HCT116 (cell line): Measurements from ENCODE around the gene MACROD1. TPM values are rescaled to one million over a fixed set of nuclear protein-coding genes. Genes with fewer than 3 reads are reported as not detected.

Experiments used
- ATAC-seq: fragments of 200-7000 bp; cut with Tn5 transposase; 2 replicates; pipeline ENCODE4 v1.9.1; 2020; ENCODE audit warnings: mild to moderate bottlenecking, moderate library complexity
- BruUV-seq: library from RNA; stranded (reverse); fragments of 400-500 nt; replicated peaks from 2 replicates; lab custom pipeline; 2021; lab: Mats Ljungman, UMichigan
- CTCF ChIA-PET: fragments of 300-600 bp; sonication (Branson Sonifier 250); formaldehyde crosslinking; loops from one replicate; lab custom pipeline; 2021; ENCODE audit warnings: antibody characterized with exemption; lab: Charles Lee
- POLR2A ChIA-PET: fragments of 300-600, 350-600 bp; sonication (Branson Sonifier 250); formaldehyde crosslinking; loops from one replicate; lab custom pipeline; 2021; ENCODE audit warnings: antibody characterized with exemption; lab: Charles Lee
- RAD21 ChIA-PET, 2 experiments: fragments of 300-600 bp; sonication (Branson Sonifier 250); formaldehyde crosslinking; loops; one replicate each; lab custom pipeline; 2023; ENCODE audit warnings: low total read pairs in 2 of 2; ENCODE audit not compliant: uncharacterized antibody in 2 of 2, unreplicated experiment in 2 of 2, low non-redundant PET in 1 of 2; lab: Charles Lee
- DNase-seq: peaks from one replicate; pipeline ENCODE4 v3.0.0-alpha.2; 2010; ENCODE audit warnings: low read depth, low spot score
- H2AFZ ChIP-seq: fragments of 200-600 bp; shearing (Covaris generic), sonication (generic); 2 replicates; pipeline ENCODE4 v1.6.1; 2017; ENCODE audit warnings: low read depth, mixed run types, mixed read lengths, antibody characterized with exemption, low read length; ENCODE audit not compliant: poor library complexity, severe bottlenecking
- H3K27ac ChIP-seq: 2 replicates; pipeline ENCODE4 v1.5.1; 2012; ENCODE audit warnings: low read depth, low read length
- H3K27me3 ChIP-seq: fragments of 200-600 bp; sonication (generic); 2 replicates; pipeline ENCODE4 v1.6.1; 2016; ENCODE audit warnings: mixed run types, low read length, mixed read lengths; ENCODE audit not compliant: insufficient read depth
- H3K36me3 ChIP-seq, 2 experiments: fragments of 200-500 bp in 1 of 2; fragments of 200-600 bp in 1 of 2; sonication (Bioruptor generic) in 1 of 2; sonication (generic) in 1 of 2; 2 replicates each; pipeline versions ENCODE4 v1.5.1 to v1.6.1; 2014 to 2016; ENCODE audit warnings: low read length in 2 of 2, inconsistent platforms in 1 of 2, mixed read lengths in 1 of 2, mixed run types in 1 of 2; ENCODE audit not compliant: insufficient read depth in 2 of 2, control insufficient read depth in 1 of 2
- H3K4me1 ChIP-seq, 2 experiments: fragments of 200-600 bp in 1 of 2; sonication (generic) in 1 of 2; 2 replicates each; pipeline versions ENCODE4 v1.5.1 to v1.6.1; 2012 to 2017; ENCODE audit warnings: low read length in 2 of 2, inconsistent platforms in 1 of 2, mild to moderate bottlenecking in 1 of 2, mixed read lengths in 1 of 2, mixed run types in 1 of 2, moderate library complexity in 1 of 2; ENCODE audit not compliant: insufficient read depth in 2 of 2, control insufficient read depth in 1 of 2
- H3K4me2 ChIP-seq: fragments of 200-600 bp; sonication (generic); 2 replicates; pipeline ENCODE4 v1.6.1; 2017; ENCODE audit warnings: mixed run types, low read length, mixed read lengths
- H3K4me3 ChIP-seq, 2 experiments: fragments of 200-600 bp in 1 of 2; sonication (generic) in 1 of 2; replicated peaks in 1 of 2; 2 replicates each; pipeline ENCODE4 v1.5.1; 2011 to 2016; ENCODE audit warnings: low read length in 2 of 2, control low read depth in 1 of 2, low read depth in 1 of 2, mild to moderate bottlenecking in 1 of 2, mixed read lengths in 1 of 2, mixed run types in 1 of 2
- H3K79me2 ChIP-seq: fragments of 200-600 bp; sonication (generic); 2 replicates; pipeline ENCODE4 v1.6.1; 2017; ENCODE audit warnings: mild to moderate bottlenecking, mixed run types, low read length, moderate library complexity, mixed read lengths; ENCODE audit not compliant: insufficient read depth
- H3K9ac ChIP-seq: fragments of 200-600 bp; sonication (generic); 2 replicates; pipeline ENCODE4 v1.6.1; 2016; ENCODE audit warnings: low read length, mixed read lengths
- H3K9me2 ChIP-seq: fragments of 200-600 bp; sonication (generic), shearing (Covaris generic); 2 replicates; pipeline ENCODE4 v1.6.1; 2017; ENCODE audit warnings: mixed run types, mild to moderate bottlenecking, moderate library complexity; ENCODE audit not compliant: insufficient read depth
- H3K9me3 ChIP-seq, 2 experiments: fragments of 200-500 bp in 1 of 2; fragments of 200-600 bp in 1 of 2; sonication (Bioruptor generic) in 1 of 2; sonication (generic) in 1 of 2; 2 replicates each; pipeline ENCODE4 v1.6.1; 2014 to 2017; ENCODE audit warnings: low read length in 2 of 2, mixed read lengths in 2 of 2, inconsistent platforms in 1 of 2, low read depth in 1 of 2, mild to moderate bottlenecking in 1 of 2, mixed run types in 1 of 2, moderate library complexity in 1 of 2; ENCODE audit not compliant: control insufficient read depth in 1 of 2, insufficient read depth in 1 of 2
- H4K20me1 ChIP-seq: fragments of 200-600 bp; sonication (generic), shearing (Covaris generic); 2 replicates; pipeline ENCODE4 v1.6.1; 2017; ENCODE audit warnings: mixed run types, mild to moderate bottlenecking, moderate library complexity; ENCODE audit not compliant: insufficient read depth
- ATF3 ChIP-seq: IDR thresholded peaks from 2 replicates; pipeline ENCODE4 v1.6.1; 2012
- CEBPB ChIP-seq: IDR thresholded peaks from 2 replicates; pipeline ENCODE4 v1.6.1; 2012; ENCODE audit warnings: low read depth
- CTCF ChIP-seq, 3 experiments: fragments of 200-600 bp in 1 of 3; sonication (generic) in 1 of 3; IDR thresholded peaks in 2 of 3; conservative IDR thresholded peaks in 1 of 3; 2 replicates each; pipeline ENCODE4 v1.5.1; 2012 to 2017; ENCODE audit warnings: low read depth in 2 of 3, low read length in 2 of 3, antibody characterized with exemption in 1 of 3, borderline replicate concordance in 1 of 3, control low read depth in 1 of 3, mild to moderate bottlenecking in 1 of 3, mixed read lengths in 1 of 3, mixed run types in 1 of 3, moderate library complexity in 1 of 3; ENCODE audit not compliant: insufficient read depth in 1 of 3
- EGR1 ChIP-seq: IDR thresholded peaks from 2 replicates; pipeline ENCODE4 v1.6.1; 2012; ENCODE audit warnings: low read depth
- EZH2phosphoT487 ChIP-seq: fragments of 200-600 bp; IDR thresholded peaks from 2 replicates; pipeline ENCODE4 v1.6.1; 2018; ENCODE audit warnings: antibody characterized with exemption, borderline replicate concordance
- FOSL1 ChIP-seq: IDR thresholded peaks from 2 replicates; pipeline ENCODE4 v1.6.1; 2012; ENCODE audit warnings: low read depth
- JUND ChIP-seq: IDR thresholded peaks from 2 replicates; pipeline ENCODE4 v1.6.1; 2012
- MAX ChIP-seq: IDR thresholded peaks from 2 replicates; pipeline ENCODE4 v1.6.1; 2012
- RAD21 ChIP-seq: IDR thresholded peaks from 2 replicates; pipeline ENCODE4 v1.6.1; 2012; ENCODE audit warnings: low read depth, mild to moderate bottlenecking
- REST ChIP-seq: IDR thresholded peaks from 2 replicates; pipeline ENCODE4 v1.6.1; 2012; ENCODE audit warnings: low read depth
- SRF ChIP-seq: IDR thresholded peaks from 2 replicates; pipeline ENCODE4 v1.6.1; 2012; ENCODE audit warnings: low read depth
- TCF7L2 ChIP-seq: IDR thresholded peaks from 2 replicates; pipeline ENCODE4 v1.7.0; 2011; ENCODE audit warnings: borderline replicate concordance, inconsistent platforms; ENCODE audit not compliant: insufficient read depth, insufficient read length; ENCODE audit errors: extremely low read depth
- YY1 ChIP-seq: IDR thresholded peaks from 2 replicates; pipeline ENCODE4 v1.6.1; 2011; ENCODE audit warnings: low read length, low read depth, moderate library complexity, mild to moderate bottlenecking; ENCODE audit not compliant: insufficient replicate concordance; ENCODE audit errors: extremely low read depth
- ZFX ChIP-seq: fragments of 450-650 bp; IDR thresholded peaks from 2 replicates; pipeline ENCODE4 v1.6.1; 2017
- ZNF274 ChIP-seq: fragments of 200-500 bp; sonication (Bioruptor generic); IDR thresholded peaks from 2 replicates; pipeline ENCODE4 v1.6.1; 2014; ENCODE audit warnings: mild to moderate bottlenecking, low read depth, low read length, inconsistent platforms
- intact Hi-C: fragments of 100-400 bp; cut with micrococcal nuclease; formaldehyde crosslinking; loops from 2 replicates; pipeline ENCODE4 v1.10.0; 2022
- total RNA-seq: library from RNA; stranded (reverse); gene quantifications from one replicate; pipeline ENCODE4 v1.2.1, GENCODE V29; 2021; ENCODE audit not compliant: unreplicated experiment

Gene MACROD1
- total RNA-seq, 1 experiment from 2014 or later: 61.1 TPM

GRCh38 chr11:63986156-63986931 lies 179.6 kb downstream of the MACROD1 start, which contains the start of gene OTUB1 (continued):
- no peak; the same call in 1 of the 2 replicates for TF ChIP-seq JUND
- no peak for TF ChIP-seq FOSL1
- peak; percentile 94 for TF ChIP-seq YY1
- no peak for TF ChIP-seq EZH2phosphoT487
- TF ChIP-seq CTCF (IDR thresholded peaks at IDR 0.05 in 2 of 3, conservative IDR thresholded peaks at IDR 0.05 in 1 of 3; ENCODE audit: borderline replicate concordance in 1 of 3, insufficient read depth in 1 of 3, low read depth in 2 of 3, low read length in 2 of 3): no peak
- TF ChIP-seq ZNF274: no peak
- no peak for TF ChIP-seq ATF3
- TF ChIP-seq TCF7L2: no peak
- no peak for TF ChIP-seq RAD21
- TF ChIP-seq EGR1: peak; percentile 63
- TF ChIP-seq ZFX: peak; percentile 83; the same call in 1 of the 2 replicates
- no peak for TF ChIP-seq CEBPB

- POLR2A ChIA-PET: no interaction called here
Observed at GRCh38 chr11:63985812-63986155, 180.1 kb downstream of the MACROD1 start.

More at GRCh38 chr11:63985812-63986155, 180.1 kb downstream of the MACROD1 start:
- ATAC-seq (no peak), DNase-seq (no peak)
- H3K27me3 ChIP-seq: no peaks in the 10 kb centered on the region
- peak overlapping the region; percentile 76 to 86 for H3K4me3 ChIP-seq
- peaks cover 37% of the 10 kb centered on the region for H3K79me2 ChIP-seq
- peak overlapping the region; percentile 85 for H3K9ac ChIP-seq
- no TSS peak for BruUV-seq
- H3K36me3 ChIP-seq: peaks cover 8 to 19% of the 10 kb centered on the region in 2 experiments
- CTCF ChIA-PET: no interaction called here
- H3K27ac ChIP-seq: peak overlapping the region; percentile 86
- peak overlapping the region; percentile 86 for H3K4me2 ChIP-seq
- RAD21 ChIA-PET: no interaction called here
- H3K4me1 ChIP-seq: peaks cover 7 to 23% of the 10 kb centered on the region in 2 experiments
- intact Hi-C loops: loop anchor here (1.0 kb wide), 1 partner anchor 47 kb away; no protein-coding TSS in a partner anchor
- H4K20me1 ChIP-seq: no peaks in the 10 kb centered on the region
- no peak overlapping the region for H2AFZ ChIP-seq
- no peaks in the 10 kb centered on the region for H3K9me3 ChIP-seq
- no peaks in the 10 kb centered on the region for H3K9me2 ChIP-seq
- no peak for TF ChIP-seq REST
- TF ChIP-seq FOSL1: no peak
- no peak for TF ChIP-seq SRF
- TF ChIP-seq TCF7L2: no peak
- TF ChIP-seq YY1: no peak
- no peak for TF ChIP-seq MAX
